Measurements from ENCODE around the gene ZIC5. TPM values are rescaled to one million over a fixed set of nuclear protein-coding genes. Genes with fewer than 3 reads are reported as not detected.

ZIC5 gene
- polyA plus RNA-seq, 1 donor from 2014 or later: 0.94 TPM

DNA sequence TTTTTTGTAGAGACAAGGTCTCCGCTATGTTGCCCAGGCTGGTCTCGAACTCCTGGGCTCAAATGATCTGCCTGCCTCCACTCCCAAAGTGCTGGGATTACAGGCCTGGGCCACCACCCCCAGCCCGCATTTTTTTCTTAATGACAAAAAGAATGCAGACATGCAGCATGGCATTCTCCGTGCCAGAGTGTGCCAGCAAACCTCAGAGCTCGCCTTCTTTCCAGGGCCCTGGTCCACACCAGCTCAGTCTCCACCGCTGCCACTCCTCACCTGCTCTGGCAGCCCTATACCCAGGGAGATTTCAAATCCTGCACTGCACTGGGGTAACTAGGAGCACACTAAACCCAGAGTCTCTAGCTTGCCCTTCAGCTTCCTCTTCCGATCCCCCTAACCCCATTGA, 41.7 kb downstream of the ZIC5 start:
- Histone ChIP-seq H3K27me3 (ENCODE audit: insufficient read depth, low read depth, low read length) (no peaks in the 10 kb centered on the region), H2AFZ (ENCODE audit: low read depth, low read length) (no peak overlapping the region), H3F3A (ENCODE audit: insufficient read depth, low read length, poor library complexity, severe bottlenecking) (no peaks in the 10 kb centered on the region), H3K27ac (ENCODE audit: low read length) (no peak overlapping the region), H3K9me3 (ENCODE audit: low read length) (no peaks in the 10 kb centered on the region), H3K9me2 (ENCODE audit: insufficient read depth, low read length) (no peaks in the 10 kb centered on the region), H3K4me3 (ENCODE audit: low read length) (no peak overlapping the region), H4K20me1 (ENCODE audit: insufficient read depth) (no peaks in the 10 kb centered on the region), H3K4me2 (ENCODE audit: low read length) (no peak overlapping the region), H3K9ac (ENCODE audit: low read length) (no peak overlapping the region), H3K79me2 (replicated peaks; ENCODE audit: insufficient read depth, low read length) (no peaks in the 10 kb centered on the region), H3K36me3 (ENCODE audit: insufficient read depth, low read length) (no peaks in the 10 kb centered on the region)
- TF ChIP-seq MXI1 (conservative IDR thresholded peaks at IDR 0.05; ENCODE audit: poor library complexity, severe bottlenecking) (no peak), EP300 (conservative IDR thresholded peaks at IDR 0.05; ENCODE audit: poor library complexity, severe bottlenecking) (no peak), RAD21 (conservative IDR thresholded peaks at IDR 0.05) (no peak), TAF1 (IDR thresholded peaks at IDR 0.05; ENCODE audit: low read depth) (no peak), POLR2AphosphoS5 (IDR thresholded peaks at IDR 0.05) (no peak), SMC3 (conservative IDR thresholded peaks at IDR 0.05; ENCODE audit: poor library complexity) (no peak), EZH2 (IDR thresholded peaks at IDR 0.05; ENCODE audit: borderline replicate concordance, insufficient read depth, low read length, poor library complexity, severe bottlenecking) (no peak)
- TF ChIP-seq, protein P1, sequence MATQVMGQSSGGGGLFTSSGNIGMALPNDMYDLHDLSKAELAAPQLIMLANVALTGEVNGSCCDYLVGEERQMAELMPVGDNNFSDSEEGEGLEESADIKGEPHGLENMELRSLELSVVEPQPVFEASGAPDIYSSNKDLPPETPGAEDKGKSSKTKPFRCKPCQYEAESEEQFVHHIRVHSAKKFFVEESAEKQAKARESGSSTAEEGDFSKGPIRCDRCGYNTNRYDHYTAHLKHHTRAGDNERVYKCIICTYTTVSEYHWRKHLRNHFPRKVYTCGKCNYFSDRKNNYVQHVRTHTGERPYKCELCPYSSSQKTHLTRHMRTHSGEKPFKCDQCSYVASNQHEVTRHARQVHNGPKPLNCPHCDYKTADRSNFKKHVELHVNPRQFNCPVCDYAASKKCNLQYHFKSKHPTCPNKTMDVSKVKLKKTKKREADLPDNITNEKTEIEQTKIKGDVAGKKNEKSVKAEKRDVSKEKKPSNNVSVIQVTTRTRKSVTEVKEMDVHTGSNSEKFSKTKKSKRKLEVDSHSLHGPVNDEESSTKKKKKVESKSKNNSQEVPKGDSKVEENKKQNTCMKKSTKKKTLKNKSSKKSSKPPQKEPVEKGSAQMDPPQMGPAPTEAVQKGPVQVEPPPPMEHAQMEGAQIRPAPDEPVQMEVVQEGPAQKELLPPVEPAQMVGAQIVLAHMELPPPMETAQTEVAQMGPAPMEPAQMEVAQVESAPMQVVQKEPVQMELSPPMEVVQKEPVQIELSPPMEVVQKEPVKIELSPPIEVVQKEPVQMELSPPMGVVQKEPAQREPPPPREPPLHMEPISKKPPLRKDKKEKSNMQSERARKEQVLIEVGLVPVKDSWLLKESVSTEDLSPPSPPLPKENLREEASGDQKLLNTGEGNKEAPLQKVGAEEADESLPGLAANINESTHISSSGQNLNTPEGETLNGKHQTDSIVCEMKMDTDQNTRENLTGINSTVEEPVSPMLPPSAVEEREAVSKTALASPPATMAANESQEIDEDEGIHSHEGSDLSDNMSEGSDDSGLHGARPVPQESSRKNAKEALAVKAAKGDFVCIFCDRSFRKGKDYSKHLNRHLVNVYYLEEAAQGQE (IDR thresholded peaks at IDR 0.05; ENCODE audit: borderline replicate concordance): no peak
- TF ChIP-seq, protein P2, sequence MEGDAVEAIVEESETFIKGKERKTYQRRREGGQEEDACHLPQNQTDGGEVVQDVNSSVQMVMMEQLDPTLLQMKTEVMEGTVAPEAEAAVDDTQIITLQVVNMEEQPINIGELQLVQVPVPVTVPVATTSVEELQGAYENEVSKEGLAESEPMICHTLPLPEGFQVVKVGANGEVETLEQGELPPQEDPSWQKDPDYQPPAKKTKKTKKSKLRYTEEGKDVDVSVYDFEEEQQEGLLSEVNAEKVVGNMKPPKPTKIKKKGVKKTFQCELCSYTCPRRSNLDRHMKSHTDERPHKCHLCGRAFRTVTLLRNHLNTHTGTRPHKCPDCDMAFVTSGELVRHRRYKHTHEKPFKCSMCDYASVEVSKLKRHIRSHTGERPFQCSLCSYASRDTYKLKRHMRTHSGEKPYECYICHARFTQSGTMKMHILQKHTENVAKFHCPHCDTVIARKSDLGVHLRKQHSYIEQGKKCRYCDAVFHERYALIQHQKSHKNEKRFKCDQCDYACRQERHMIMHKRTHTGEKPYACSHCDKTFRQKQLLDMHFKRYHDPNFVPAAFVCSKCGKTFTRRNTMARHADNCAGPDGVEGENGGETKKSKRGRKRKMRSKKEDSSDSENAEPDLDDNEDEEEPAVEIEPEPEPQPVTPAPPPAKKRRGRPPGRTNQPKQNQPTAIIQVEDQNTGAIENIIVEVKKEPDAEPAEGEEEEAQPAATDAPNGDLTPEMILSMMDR (IDR thresholded peaks at IDR 0.05; ENCODE audit: poor library complexity, severe bottlenecking): no peak

DNA sequence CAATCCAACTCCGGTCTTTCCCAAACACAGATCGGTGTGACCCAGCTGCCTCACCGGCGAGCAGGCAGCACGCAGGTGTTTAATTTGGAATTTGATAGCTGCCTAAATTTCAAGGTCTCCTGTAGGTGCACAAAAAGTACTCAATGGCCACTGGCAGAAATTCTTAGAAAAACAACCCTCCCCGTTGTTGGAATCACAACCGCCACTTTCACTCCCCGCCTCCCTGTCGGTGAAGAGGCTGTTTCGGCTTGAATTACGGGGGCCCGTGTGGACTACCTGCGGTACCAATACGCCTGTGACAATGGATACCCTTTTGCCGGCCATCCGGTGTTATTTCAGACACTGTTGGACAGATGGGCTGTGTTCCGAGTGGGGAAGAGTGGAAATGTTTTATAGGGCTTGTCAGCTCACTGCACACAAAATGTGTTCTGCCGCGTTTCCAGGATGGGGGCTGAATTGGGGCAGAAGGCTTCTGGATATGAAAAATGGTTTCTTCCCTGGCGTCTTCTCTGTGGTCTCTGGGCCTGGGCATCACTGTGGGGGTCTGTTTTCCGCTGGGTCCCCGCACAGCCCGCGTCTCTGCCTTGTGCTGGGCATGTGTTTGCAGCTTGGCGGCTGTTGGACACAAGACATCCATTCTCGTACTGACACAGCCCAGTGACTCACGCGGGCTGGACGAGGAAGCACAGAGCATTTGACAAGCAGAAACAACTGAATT, 45.4 kb downstream of the ZIC5 start:
- H3K4me2 ChIP-seq (ENCODE audit: low read length): no peak overlapping the region
- no peaks in the 10 kb centered on the region for H3K9me3 ChIP-seq (ENCODE audit: low read length)
- TF ChIP-seq EZH2 (IDR thresholded peaks at IDR 0.05; ENCODE audit: borderline replicate concordance, insufficient read depth, low read length, poor library complexity, severe bottlenecking): no peak
- TF ChIP-seq, protein P1 (IDR thresholded peaks at IDR 0.05; ENCODE audit: borderline replicate concordance): no peak
- TF ChIP-seq POLR2AphosphoS5 (IDR thresholded peaks at IDR 0.05): no peak
- TF ChIP-seq, protein P2 (IDR thresholded peaks at IDR 0.05; ENCODE audit: poor library complexity, severe bottlenecking): no peak
- no peak for TF ChIP-seq SMC3 (conservative IDR thresholded peaks at IDR 0.05; ENCODE audit: poor library complexity)
- TF ChIP-seq EP300 (conservative IDR thresholded peaks at IDR 0.05; ENCODE audit: poor library complexity, severe bottlenecking): no peak
- no peak for TF ChIP-seq TAF1 (IDR thresholded peaks at IDR 0.05; ENCODE audit: low read depth)
- no peak for TF ChIP-seq RAD21 (conservative IDR thresholded peaks at IDR 0.05)
- no peak for TF ChIP-seq MXI1 (conservative IDR thresholded peaks at IDR 0.05; ENCODE audit: poor library complexity, severe bottlenecking)
- H3K36me3 ChIP-seq (ENCODE audit: insufficient read depth, low read length): no peaks in the 10 kb centered on the region
- H3K27me3 ChIP-seq (ENCODE audit: insufficient read depth, low read depth, low read length): no peaks in the 10 kb centered on the region
- H3F3A ChIP-seq (ENCODE audit: insufficient read depth, low read length, poor library complexity, severe bottlenecking): no peaks in the 10 kb centered on the region
- H3K9ac ChIP-seq (ENCODE audit: low read length): no peak overlapping the region
- H2AFZ ChIP-seq (ENCODE audit: low read depth, low read length): no peak overlapping the region
- no peaks in the 10 kb centered on the region for H3K9me2 ChIP-seq (ENCODE audit: insufficient read depth, low read length)
- no peaks in the 10 kb centered on the region for H3K79me2 ChIP-seq (replicated peaks; ENCODE audit: insufficient read depth, low read length)
- no peaks in the 10 kb centered on the region for H4K20me1 ChIP-seq (ENCODE audit: insufficient read depth)
- H3K4me3 ChIP-seq (ENCODE audit: low read length): no peak overlapping the region
- no peak overlapping the region for H3K27ac ChIP-seq (ENCODE audit: low read length)

All from neural cell (in vitro differentiated cells).